ENCODE data around the gene F8. TPM values are rescaled to one million over a fixed set of nuclear protein-coding genes. Genes with fewer than 3 reads are reported as not detected.
A peak's percentile ranks its signal among the peaks of the same experiment; 100 is the strongest.
"Not testable (repeated sequence)": the region's sequence is repeated elsewhere in the genome, so short reads cannot be mapped to it uniquely, and the experiment has no call there.

Gene F8
- total RNA-seq, 1 donor from 2014 or later, result 49.7 TPM

- H3K27me3 ChIP-seq (ENCODE audit: low read depth); H3K9me3 ChIP-seq (replicated peaks); DNase-seq; intact Hi-C loops (cut with micrococcal nuclease); H3K4me3 ChIP-seq; H3K4me1 ChIP-seq; H3K36me3 ChIP-seq; H3K27ac ChIP-seq (replicated peaks): not testable (repeated sequence)
These were observed 137.5 kb downstream of the F8 start for GRCh38 chrX:154885057-154885456.

GRCh38 chrX:154884069-154884468, 138.5 kb downstream of the F8 start:
- DNase-seq; H3K27me3 ChIP-seq (ENCODE audit: low read depth); H3K36me3 ChIP-seq; intact Hi-C loops (cut with micrococcal nuclease); H3K4me1 ChIP-seq; H3K9me3 ChIP-seq (replicated peaks); H3K4me3 ChIP-seq; H3K27ac ChIP-seq (replicated peaks): not testable (repeated sequence)

- Histone ChIP-seq H3K36me3 (no peaks in the 10 kb centered on the region), H3K9me3 (replicated peaks) (peaks cover 9% of the 10 kb centered on the region), H3K4me1 (no peaks in the 10 kb centered on the region), H3K27ac (replicated peaks) (no peak overlapping the region), H3K4me3 (no peak overlapping the region), H3K27me3 (ENCODE audit: low read depth) (no peaks in the 10 kb centered on the region)
- DNase-seq, result no peak
- no peak for TF ChIP-seq CTCF (IDR thresholded peaks at IDR 0.05; ENCODE audit: borderline replicate concordance)
- intact Hi-C loops (cut with micrococcal nuclease), result no loop called here
These were observed 149.2 kb downstream of the F8 start for GRCh38 chrX:154873329-154873728.

- intact Hi-C loops (cut with micrococcal nuclease); H3K4me3 ChIP-seq; H3K27ac ChIP-seq (replicated peaks); H3K4me1 ChIP-seq; H3K27me3 ChIP-seq (ENCODE audit: low read depth); H3K36me3 ChIP-seq; DNase-seq: not testable (repeated sequence)
- peaks cover 24% of the 10 kb centered on the region for H3K9me3 ChIP-seq (replicated peaks)
These were observed 154.0 kb downstream of the F8 start for GRCh38 chrX:154868522-154868921.

- no peaks in the 10 kb centered on the region for H3K4me1 ChIP-seq
- no peak overlapping the region for H3K27ac ChIP-seq (replicated peaks)
- peaks cover 13% of the 10 kb centered on the region for H3K36me3 ChIP-seq
- H3K4me3 ChIP-seq, result no peak overlapping the region
- H3K9me3 ChIP-seq (replicated peaks), result no peaks in the 10 kb centered on the region
- DNase-seq, result no peak
- intact Hi-C loops (cut with micrococcal nuclease), result no loop called here
- H3K27me3 ChIP-seq (ENCODE audit: low read depth), result no peaks in the 10 kb centered on the region
- no peak for TF ChIP-seq CTCF (IDR thresholded peaks at IDR 0.05; ENCODE audit: borderline replicate concordance)
These were observed 167.3 kb downstream of the F8 start for GRCh38 chrX:154855256-154855655.

GRCh38 chrX:154850957-154851611, 171.4 kb downstream of the F8 start:
- Histone ChIP-seq H3K27ac (replicated peaks) (no peak overlapping the region), H3K36me3 (no peaks in the 10 kb centered on the region), H3K27me3 (ENCODE audit: low read depth) (no peaks in the 10 kb centered on the region), H3K4me1 (no peaks in the 10 kb centered on the region), H3K4me3 (no peak overlapping the region), H3K9me3 (replicated peaks) (no peaks in the 10 kb centered on the region)
- no peak for TF ChIP-seq CTCF (IDR thresholded peaks at IDR 0.05; ENCODE audit: borderline replicate concordance)
- intact Hi-C loops (cut with micrococcal nuclease), result no loop called here
- DNase-seq, result no peak

- Histone ChIP-seq H3K4me3 (no peak overlapping the region), H3K36me3 (no peaks in the 10 kb centered on the region), H3K9me3 (replicated peaks) (no peaks in the 10 kb centered on the region), H3K4me1 (no peaks in the 10 kb centered on the region), H3K27ac (replicated peaks) (no peak overlapping the region), H3K27me3 (ENCODE audit: low read depth) (no peaks in the 10 kb centered on the region)
- peak; percentile 57 for TF ChIP-seq CTCF (IDR thresholded peaks at IDR 0.05; ENCODE audit: borderline replicate concordance)
- intact Hi-C loops (cut with micrococcal nuclease), result no loop called here
- no peak for DNase-seq
These were observed 181.7 kb downstream of the F8 start for GRCh38 chrX:154840856-154841255.

Measured in left ventricle myocardium inferior (tissue), 1 donor.